Epidermal melanocyte (primary cell): ENCODE results near the gene EGFLAM.
"Not testable (repeated sequence)": the region's sequence is repeated elsewhere in the genome, so short reads cannot be mapped to it uniquely, and the experiment has no call there.

Source experiments
- DNase-seq: peaks from one replicate; pipeline ENCODE4 v3.0.0; 2011; ENCODE audit warnings: low spot score; ENCODE audit not compliant: insufficient read length

EGFLAM gene

GRCh38 chr5:38415772-38416171, 157.4 kb downstream of the EGFLAM start:
- not testable (repeated sequence) for DNase-seq

- no peak for DNase-seq
Observed at GRCh38 chr5:38417658-38418017, 159.3 kb downstream of the EGFLAM start.

GRCh38 chr5:38420246-38420645, 161.9 kb downstream of the EGFLAM start:
- DNase-seq = no peak

- DNase-seq = peak; percentile 77
Observed at GRCh38 chr5:38420691-38421390, 162.5 kb downstream of the EGFLAM start.

GRCh38 chr5:38422622-38423021, 164.3 kb downstream of the EGFLAM start:
- no peak for DNase-seq

- DNase-seq = no peak
Observed at GRCh38 chr5:38423276-38424147, 165.2 kb downstream of the EGFLAM start.

GRCh38 chr5:38424148-38425060, 166.0 kb downstream of the EGFLAM start:
- DNase-seq = no peak

GRCh38 chr5:38426490-38426889, 168.1 kb downstream of the EGFLAM start:
- DNase-seq = no peak

GRCh38 chr5:38426986-38427950, 168.9 kb downstream of the EGFLAM start:
- DNase-seq = no peak

GRCh38 chr5:38431242-38431853, 173.0 kb downstream of the EGFLAM start:
- DNase-seq = no peak

GRCh38 chr5:38433160-38433861, 175.0 kb downstream of the EGFLAM start:
- DNase-seq = peak; percentile 45

- no peak for DNase-seq
Observed at GRCh38 chr5:38434966-38435705, 176.8 kb downstream of the EGFLAM start.

GRCh38 chr5:38438757-38439156, 180.4 kb downstream of the EGFLAM start:
- DNase-seq = no peak

GRCh38 chr5:38441453-38442246, 183.3 kb downstream of the EGFLAM start:
- peak; percentile 74 for DNase-seq

GRCh38 chr5:38442247-38442573, 183.9 kb downstream of the EGFLAM start:
- DNase-seq = no peak

GRCh38 chr5:38443390-38443789, 185.0 kb downstream of the EGFLAM start:
- no peak for DNase-seq

- DNase-seq = no peak
Observed at GRCh38 chr5:38445374-38446028, 187.1 kb downstream of the EGFLAM start.
